Measurements from ENCODE around the gene ANKRD11. TPM values are rescaled to one million over a fixed set of nuclear protein-coding genes. Genes with fewer than 3 reads are reported as not detected.

The ANKRD11 gene
- total RNA-seq, 1 experiment from 2014 or later, result 266 TPM

DNA sequence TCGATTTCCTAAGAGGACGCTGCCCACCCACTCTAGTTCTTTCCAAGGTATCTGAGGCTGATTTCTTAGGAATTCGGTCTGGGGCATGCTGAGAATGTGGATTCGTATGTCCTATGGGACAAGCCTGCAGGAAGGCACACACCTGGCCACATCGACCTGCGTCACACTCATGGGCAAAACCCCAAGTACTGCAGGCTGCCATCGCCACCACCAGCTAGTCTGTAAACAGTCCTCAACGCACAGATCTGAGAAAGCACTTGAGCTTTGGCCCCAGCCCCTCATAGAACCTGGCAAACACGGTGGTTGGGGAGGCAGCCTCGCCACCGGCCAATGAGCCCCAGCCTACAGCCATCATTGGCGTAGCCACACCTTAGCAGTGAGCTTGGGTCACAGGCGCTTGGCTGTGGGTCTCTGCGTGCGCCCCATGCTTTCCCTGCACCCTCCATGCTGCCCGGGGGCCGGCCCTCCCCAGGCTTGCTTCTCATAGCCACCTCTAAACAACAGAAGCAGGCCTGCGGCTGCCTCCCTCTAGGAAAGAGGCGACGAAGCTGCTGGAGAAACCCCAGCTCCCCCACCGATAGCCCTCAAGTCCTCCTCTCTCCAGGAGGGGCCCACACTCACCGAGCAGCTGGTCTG is 197.8 kb downstream of the ANKRD11 start:
- no peak overlapping the region for H3K4me2 ChIP-seq (ENCODE audit: low read length)
- TF ChIP-seq, protein P1, sequence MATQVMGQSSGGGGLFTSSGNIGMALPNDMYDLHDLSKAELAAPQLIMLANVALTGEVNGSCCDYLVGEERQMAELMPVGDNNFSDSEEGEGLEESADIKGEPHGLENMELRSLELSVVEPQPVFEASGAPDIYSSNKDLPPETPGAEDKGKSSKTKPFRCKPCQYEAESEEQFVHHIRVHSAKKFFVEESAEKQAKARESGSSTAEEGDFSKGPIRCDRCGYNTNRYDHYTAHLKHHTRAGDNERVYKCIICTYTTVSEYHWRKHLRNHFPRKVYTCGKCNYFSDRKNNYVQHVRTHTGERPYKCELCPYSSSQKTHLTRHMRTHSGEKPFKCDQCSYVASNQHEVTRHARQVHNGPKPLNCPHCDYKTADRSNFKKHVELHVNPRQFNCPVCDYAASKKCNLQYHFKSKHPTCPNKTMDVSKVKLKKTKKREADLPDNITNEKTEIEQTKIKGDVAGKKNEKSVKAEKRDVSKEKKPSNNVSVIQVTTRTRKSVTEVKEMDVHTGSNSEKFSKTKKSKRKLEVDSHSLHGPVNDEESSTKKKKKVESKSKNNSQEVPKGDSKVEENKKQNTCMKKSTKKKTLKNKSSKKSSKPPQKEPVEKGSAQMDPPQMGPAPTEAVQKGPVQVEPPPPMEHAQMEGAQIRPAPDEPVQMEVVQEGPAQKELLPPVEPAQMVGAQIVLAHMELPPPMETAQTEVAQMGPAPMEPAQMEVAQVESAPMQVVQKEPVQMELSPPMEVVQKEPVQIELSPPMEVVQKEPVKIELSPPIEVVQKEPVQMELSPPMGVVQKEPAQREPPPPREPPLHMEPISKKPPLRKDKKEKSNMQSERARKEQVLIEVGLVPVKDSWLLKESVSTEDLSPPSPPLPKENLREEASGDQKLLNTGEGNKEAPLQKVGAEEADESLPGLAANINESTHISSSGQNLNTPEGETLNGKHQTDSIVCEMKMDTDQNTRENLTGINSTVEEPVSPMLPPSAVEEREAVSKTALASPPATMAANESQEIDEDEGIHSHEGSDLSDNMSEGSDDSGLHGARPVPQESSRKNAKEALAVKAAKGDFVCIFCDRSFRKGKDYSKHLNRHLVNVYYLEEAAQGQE (IDR thresholded peaks at IDR 0.05; ENCODE audit: low read depth), result no peak
- TF ChIP-seq SRF (IDR thresholded peaks at IDR 0.05; ENCODE audit: low read depth) (no peak), SP1 (IDR thresholded peaks at IDR 0.05; ENCODE audit: low read depth) (no peak), EGR1 (IDR thresholded peaks at IDR 0.05; ENCODE audit: low read depth) (no peak), ZFX (IDR thresholded peaks at IDR 0.05) (no peak), CBX3 (IDR thresholded peaks at IDR 0.05; ENCODE audit: low read depth) (no peak)
- TF ChIP-seq, protein P2, sequence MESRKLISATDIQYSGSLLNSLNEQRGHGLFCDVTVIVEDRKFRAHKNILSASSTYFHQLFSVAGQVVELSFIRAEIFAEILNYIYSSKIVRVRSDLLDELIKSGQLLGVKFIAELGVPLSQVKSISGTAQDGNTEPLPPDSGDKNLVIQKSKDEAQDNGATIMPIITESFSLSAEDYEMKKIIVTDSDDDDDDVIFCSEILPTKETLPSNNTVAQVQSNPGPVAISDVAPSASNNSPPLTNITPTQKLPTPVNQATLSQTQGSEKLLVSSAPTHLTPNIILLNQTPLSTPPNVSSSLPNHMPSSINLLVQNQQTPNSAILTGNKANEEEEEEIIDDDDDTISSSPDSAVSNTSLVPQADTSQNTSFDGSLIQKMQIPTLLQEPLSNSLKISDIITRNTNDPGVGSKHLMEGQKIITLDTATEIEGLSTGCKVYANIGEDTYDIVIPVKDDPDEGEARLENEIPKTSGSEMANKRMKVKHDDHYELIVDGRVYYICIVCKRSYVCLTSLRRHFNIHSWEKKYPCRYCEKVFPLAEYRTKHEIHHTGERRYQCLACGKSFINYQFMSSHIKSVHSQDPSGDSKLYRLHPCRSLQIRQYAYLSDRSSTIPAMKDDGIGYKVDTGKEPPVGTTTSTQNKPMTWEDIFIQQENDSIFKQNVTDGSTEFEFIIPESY (IDR thresholded peaks at IDR 0.05; ENCODE audit: extremely low read depth, insufficient replicate concordance, low read length), result no peak
- TF ChIP-seq, protein P3, sequence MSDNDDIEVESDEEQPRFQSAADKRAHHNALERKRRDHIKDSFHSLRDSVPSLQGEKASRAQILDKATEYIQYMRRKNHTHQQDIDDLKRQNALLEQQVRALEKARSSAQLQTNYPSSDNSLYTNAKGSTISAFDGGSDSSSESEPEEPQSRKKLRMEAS (IDR thresholded peaks at IDR 0.05), result no peak
- ATAC-seq (no peak), DNase-seq (ENCODE audit: low read depth, low spot score) (no peak)
- BruUV-seq (replicated peaks), result no TSS peak
- H3K9ac ChIP-seq (ENCODE audit: low read length), result no peak overlapping the region
- H3K9me3 ChIP-seq (ENCODE audit: control insufficient read depth in 1 of 2, insufficient read depth in 1 of 2, low read depth in 1 of 2, low read length in 2 of 2), result no peaks in the 10 kb centered on the region
- no peaks in the 10 kb centered on the region for H3K27me3 ChIP-seq (ENCODE audit: insufficient read depth, low read length)
- ChIA-PET RAD21 (ENCODE audit: low non-redundant PET in 1 of 2, low total read pairs in 2 of 2, uncharacterized antibody in 2 of 2, unreplicated experiment in 2 of 2) (no interaction called here), CTCF (interaction anchor here (0.6 kb wide), 1 partner anchor 659 kb away, joined by 3 read pairs; no protein-coding TSS in a partner anchor), POLR2A (no interaction called here)
- H3K4me1 ChIP-seq (ENCODE audit: control insufficient read depth in 1 of 2, insufficient read depth in 2 of 2, low read length in 2 of 2), result no peaks in the 10 kb centered on the region
- intact Hi-C loops (cut with micrococcal nuclease), result no loop called here
- peaks cover 12 to 18% of the 10 kb centered on the region in 2 experiments; a peak in 3 of 4 replicates for H3K36me3 ChIP-seq (ENCODE audit: control insufficient read depth in 1 of 2, insufficient read depth in 2 of 2, low read length in 2 of 2)
- H3K79me2 ChIP-seq (ENCODE audit: insufficient read depth, low read length), result peaks cover 80% of the 10 kb centered on the region
- H3K9me2 ChIP-seq (ENCODE audit: insufficient read depth), result no peaks in the 10 kb centered on the region
- no peak overlapping the region for H2AFZ ChIP-seq (ENCODE audit: low read depth, low read length, poor library complexity, severe bottlenecking)
- no peak overlapping the region; the same call in 1 of the 2 replicates for H3K27ac ChIP-seq (ENCODE audit: low read depth, low read length)
- no peak overlapping the region for H3K4me3 ChIP-seq (replicated peaks in 1 of 2; ENCODE audit: low read depth in 1 of 2, low read length in 2 of 2)
- no peaks in the 10 kb centered on the region; the same call in 1 of the 2 replicates for H4K20me1 ChIP-seq (ENCODE audit: insufficient read depth)

Data from HCT116 (cell line).